NCI-H2227 (cell line): Measurements from ENCODE around the gene MOB3A.

Source experiments
- DNase-seq: peaks from one replicate; lab custom pipeline; 2025; ENCODE audit not compliant: unreplicated experiment; lab: John Stamatoyannopoulos, UW

MOB3A gene

DNA sequence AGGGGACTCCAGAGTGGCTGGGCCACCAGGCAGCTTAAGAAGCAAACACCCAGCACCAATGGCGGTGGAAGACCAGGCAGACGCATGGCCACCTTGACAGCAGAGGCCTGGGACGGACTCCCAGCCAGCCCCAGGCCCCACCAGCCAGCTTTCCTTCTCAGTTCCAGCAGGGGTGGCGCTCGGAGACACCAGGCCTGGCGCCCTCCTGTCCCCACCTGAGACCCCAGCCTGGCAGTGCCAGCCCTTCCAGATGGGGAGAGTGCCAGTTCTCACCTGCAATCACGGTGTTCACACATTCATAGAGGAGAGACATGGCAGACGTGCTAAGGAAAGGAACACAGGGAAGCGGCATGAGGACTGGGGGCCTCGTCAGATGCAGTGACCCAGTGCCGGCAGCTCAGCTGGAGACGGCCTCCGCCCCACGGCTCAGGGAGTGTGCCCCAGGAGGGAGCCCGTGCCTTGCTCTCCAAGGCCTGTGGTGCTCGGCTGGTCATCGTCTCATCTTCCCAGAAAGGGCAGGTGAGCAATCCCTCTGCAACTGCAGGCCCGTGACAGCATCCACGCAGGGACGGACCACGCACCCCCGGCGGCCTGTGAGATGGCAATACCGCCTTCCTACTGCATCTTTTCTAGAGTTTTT lies 30.9 kb upstream of the MOB3A start:
- no peak for DNase-seq

DNA sequence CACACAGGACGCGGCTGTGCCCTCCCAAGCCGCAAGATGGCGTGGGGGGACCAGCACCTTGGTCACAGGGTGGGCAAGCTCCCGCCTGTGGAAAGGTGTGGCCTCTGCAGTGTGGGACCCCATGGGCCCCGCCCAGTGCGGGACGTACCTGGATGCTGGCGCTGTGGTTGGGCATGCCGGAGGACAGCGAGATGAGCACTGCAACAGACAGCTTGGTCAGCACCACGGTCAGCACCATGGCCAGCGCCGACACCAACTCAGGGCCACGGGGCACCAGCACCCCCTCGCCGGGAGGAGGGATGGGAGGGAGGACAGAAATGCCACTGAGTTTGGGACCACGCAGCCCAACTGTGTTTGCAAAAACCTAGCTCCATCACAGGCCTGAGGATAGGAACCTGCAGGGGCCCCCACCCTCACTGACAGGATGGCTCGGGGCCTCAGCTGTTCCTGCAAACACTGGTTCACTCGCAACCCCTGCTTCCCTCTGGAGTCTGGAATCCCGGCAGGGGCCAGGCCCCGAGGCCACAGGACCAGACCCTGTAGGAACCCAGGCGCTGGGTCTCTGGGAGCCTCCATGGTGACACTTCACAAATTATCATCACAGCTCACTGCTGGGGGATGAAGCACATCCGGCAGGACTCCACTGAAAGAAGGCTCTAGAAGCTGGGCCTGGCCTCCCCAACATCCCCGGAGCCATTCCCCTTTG lies 27.7 kb upstream of the MOB3A start:
- no peak for DNase-seq

DNA sequence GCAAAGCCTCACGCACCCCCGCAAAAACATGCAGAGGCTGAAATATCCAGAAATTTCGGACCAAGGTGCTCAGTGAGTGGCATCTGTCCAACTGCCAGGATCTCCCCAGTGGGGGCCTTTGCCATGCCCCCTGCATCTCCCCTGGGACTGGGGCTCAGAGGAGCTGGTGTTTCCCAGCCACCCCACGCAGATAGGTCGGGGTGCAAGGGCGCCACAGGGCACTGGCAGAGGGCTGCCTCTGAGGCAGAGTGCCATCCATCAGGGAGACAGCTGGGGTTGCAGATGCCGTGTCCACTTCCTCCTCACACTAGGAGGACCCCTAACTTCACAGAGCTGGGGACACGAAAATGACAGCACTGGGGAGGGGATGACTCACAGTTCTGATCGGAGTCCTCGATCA lies 26.9 kb upstream of the MOB3A start:
- DNase-seq: no peak

DNA sequence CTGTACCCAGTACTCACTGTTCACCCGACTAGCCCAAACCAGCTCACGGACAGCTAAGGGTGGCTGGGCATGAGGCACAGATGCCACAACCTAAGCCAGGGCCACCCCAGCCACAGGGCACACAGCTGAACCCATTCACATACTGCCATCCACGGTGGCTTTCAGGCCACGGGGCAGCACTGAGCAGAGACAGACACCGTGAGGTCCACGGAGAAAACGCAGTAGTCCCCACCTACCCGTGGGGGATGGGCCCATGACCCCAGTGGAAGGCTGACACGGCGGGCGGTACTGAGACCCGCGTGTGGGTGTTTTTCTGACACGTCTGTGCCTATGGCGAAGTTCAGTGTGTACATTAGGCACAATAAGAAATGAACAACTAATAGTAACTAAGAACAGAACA lies 26.1 kb upstream of the MOB3A start:
- no peak for DNase-seq

DNA sequence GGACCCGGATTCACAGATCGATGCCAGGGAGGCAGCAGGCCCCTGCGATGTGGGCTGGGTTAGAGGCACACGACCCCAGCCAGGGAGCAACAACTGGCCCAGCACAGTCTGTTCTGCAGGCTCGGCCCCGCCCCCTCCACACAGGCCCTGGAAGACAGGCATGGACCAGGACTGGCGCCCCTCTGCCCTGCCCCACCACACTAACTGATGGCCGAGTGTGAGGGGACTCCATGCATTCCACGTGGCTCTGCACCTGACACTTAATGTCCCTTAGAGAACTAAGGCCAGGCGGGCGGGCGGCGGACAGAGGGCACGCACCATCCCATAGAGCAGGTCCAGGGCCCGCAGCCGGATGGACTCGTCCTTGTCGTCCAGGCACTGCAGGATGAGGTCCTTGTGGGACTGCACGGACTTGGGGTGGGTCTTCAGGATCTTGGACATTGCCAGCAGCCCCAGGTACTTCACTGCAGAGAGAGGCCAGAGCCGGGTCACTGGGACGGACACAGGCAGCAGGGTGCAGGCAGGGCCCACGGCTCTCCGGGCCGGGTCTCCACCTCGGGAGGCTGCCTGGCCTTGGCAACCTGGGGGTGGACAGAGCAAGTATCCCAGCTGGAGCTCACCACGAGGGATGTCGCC lies 25.4 kb upstream of the MOB3A start:
- no peak for DNase-seq

DNA sequence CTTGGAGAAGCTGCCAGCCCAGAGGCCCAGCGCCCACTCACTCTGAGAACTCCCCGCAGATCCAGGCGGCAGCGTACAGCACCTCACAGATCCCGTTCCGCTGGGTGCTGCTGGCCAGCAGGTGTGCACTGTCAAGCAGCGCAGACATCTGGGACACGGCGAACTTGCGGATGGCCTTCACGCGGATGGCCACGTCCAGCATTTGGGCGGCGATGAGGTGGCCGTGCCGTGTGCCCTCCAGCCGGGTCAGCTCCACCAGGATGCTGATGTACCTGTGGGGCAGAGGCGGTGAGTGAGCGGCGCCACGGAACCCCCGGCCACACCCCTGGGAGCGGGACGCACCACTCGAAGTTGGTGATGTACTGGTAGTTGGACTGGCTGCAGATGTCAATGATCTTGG lies 24.7 kb upstream of the MOB3A start:
- no peak for DNase-seq

DNA sequence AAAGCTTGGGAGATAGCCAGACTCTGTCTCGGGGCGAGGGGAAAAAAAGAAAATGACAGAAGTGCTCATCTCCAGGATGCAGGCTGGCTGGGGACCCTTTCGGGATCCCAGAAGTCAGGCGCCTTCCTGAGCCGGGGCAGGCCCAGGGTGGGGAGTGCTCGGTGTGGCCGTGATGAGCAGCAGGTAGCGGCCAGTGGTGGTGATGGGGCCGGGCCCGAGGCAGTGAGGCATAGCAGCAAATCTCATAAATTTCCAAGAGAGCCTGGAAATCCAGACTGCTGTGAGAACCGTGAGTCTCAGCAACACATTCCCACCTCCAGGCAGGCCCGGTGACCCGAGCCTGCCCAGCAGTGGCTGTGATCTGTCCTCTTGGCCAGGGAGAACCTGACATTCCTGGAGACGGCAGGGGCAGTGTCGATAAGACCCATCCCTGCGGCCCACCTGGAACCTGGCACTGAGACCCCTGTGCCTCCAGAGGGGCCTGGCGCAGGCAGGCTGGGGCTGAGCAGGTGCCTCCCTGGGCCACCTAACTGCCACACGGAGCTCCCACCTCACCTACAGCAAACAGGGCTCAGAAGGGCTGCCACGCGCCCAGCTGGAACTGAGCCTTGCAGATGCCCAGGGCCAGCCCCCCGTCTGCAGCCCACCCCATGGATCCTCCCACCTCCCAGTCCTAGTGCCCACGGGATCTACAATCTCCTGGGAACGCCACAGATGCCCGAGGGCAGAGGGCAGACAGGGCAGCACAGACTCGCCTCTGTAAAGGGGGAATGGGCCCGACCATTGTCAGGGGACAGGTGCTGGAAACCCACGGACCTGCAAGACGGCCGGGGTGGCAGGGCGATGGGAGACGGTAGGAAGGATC lies 24.0 kb upstream of the MOB3A start:
- DNase-seq: no peak

DNA sequence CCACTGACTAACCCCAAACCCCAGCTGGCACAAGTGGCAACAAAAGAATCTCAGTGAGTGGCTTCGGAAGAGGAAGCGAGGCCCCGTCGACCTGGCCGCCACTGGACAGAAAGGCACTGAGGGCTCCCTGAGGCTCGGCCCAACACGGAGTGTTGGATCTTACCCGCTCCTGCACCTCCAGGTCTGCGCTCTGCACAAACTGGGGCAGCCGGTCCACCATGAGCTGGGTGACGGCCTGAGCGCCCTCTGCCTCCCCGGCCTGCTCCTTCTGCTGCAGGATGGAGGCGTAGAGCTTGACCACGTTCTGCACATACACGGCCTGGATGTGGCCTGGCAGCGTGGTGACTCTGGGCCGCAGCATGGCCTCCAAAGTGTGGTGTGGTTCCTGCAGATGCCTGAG lies 22.3 kb upstream of the MOB3A start:
- no peak for DNase-seq

DNA sequence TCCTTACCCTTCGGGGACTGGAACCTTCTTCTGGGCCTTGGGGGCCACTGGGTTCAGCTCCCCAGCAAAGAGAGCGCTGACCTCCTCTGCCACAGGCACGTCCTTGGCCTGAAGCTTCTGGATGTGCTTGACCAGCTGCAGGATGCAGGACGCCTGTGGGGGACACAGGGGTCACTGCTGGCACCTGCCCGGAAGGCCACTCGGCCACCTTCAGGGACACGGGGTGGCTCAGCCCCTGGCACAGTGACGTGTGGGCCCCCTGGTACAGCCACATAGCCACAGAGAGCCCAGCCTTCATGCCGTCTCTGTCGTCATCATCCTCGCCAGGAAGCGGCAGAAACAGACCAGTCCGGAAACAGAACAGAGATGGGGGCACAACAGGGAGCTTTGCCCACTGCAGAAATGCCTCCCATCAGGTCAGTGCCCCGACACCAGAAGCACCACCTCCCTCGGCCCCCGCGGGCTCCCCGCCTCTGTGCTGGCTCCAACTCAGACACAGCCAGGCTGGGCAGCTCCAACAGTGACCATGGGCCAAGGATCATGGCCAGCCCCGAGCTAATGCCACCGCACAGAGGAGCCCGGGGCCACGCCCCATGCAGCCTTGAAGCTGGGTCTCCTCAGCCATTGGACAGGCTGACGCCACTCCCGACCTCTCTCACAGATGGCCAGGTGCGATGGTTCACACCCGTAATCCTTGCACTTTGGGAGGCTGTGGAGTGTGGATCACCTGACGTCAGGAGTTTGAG lies 21.3 kb upstream of the MOB3A start:
- no peak for DNase-seq

DNA sequence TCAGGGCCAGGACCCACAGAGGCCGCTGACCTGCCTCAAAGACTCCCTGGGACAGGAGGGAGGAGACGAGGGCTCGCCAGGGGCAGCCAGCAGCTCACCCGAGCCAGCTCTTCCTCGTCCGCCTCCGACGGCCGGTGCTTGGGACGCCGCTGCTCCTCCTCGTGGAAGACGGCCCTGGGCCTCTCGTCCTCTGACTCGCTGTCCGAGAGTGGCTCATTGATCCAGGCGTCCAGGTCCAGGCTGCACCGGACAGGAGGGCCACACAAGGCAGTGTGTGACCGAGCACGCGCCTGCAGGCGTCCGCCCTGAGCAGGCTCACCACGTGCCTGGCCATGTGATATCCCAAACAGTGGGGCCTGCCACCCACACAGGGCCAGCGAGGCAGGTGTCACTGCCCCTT lies 20.4 kb upstream of the MOB3A start:
- no peak for DNase-seq

DNA sequence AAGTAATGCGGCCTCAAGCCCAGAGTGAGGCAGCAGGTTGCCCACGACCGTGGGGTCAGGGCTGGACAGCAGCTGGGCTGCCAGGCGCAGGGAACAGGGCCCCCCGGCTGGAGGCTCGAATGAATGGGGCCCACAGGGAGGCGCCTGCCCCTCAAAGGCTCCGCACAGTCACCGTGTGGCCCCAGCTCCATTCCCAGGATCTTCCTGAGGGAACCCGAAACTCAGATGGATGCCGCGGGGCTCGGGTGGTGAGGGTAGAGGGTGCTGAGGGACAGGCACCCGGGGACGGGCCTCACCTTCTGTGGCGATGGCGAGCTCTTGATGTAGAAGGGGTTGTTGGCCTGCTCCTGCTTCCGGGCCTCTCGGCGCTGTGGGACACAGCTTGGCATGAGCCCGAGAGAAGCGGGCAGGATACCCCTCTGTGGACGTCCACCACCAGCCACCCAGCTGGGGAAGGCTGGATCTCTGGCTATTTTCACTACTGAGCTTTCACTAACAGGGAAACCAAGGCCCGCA lies 19.8 kb upstream of the MOB3A start:
- DNase-seq: no peak

DNA sequence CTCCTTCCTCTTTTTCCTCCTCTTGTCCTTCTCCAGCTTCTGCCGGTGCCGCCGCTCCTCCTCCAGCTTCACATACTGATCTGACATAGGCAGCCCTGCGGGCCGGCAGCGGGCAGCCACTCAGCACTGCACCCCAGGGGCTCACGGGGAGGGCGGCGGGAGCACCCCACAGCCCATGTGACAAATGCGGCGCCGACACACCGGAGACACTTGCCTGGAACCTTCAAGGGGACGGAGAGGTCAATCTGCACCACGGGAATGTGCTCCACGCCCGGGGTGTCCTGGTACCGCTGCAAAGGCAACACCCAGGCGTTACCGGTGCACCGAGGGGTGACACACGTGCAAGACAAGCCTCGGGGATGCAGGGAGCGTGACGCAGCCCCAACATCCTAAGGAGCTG lies 19.2 kb upstream of the MOB3A start:
- DNase-seq: no peak

DNA sequence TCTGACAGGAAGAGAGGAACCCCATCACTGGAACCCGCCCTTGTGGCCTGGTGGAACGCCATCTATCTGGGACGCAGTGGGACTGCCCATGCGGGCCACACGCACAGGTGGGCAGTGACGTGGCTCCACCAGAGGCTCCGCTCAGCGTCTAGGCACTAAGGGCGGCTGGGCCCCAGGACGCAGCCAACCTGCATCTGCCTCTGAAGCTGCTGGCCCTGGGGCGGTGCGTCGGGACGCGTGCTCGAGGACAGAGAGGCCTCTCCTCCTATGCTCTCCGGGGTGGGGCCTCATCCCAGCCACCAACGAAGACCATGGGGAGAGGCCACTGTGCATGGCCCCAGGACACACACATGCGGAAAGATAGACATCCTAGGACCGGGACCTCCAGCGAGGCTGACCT lies 18.7 kb upstream of the MOB3A start:
- no peak for DNase-seq

DNA sequence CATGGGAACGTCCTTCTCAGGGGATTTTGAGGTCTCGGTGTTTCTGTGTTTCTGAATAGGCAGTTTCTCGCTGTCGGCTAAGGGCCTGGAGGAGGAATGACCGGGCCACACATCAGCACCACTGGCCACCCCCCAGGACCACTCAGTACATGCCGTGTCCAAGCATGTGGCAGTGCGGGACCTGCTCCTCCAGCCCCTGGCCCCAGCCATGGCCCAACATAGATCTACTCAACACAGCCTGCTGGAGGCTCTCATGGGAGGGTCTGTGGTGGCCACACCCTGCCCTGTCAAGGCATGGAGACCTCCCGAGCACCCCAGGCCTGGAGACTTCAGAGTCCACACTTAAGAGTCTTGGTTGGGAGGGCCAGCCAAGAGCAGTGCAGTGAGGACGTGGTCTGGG lies 18.1 kb upstream of the MOB3A start:
- no peak for DNase-seq

DNA sequence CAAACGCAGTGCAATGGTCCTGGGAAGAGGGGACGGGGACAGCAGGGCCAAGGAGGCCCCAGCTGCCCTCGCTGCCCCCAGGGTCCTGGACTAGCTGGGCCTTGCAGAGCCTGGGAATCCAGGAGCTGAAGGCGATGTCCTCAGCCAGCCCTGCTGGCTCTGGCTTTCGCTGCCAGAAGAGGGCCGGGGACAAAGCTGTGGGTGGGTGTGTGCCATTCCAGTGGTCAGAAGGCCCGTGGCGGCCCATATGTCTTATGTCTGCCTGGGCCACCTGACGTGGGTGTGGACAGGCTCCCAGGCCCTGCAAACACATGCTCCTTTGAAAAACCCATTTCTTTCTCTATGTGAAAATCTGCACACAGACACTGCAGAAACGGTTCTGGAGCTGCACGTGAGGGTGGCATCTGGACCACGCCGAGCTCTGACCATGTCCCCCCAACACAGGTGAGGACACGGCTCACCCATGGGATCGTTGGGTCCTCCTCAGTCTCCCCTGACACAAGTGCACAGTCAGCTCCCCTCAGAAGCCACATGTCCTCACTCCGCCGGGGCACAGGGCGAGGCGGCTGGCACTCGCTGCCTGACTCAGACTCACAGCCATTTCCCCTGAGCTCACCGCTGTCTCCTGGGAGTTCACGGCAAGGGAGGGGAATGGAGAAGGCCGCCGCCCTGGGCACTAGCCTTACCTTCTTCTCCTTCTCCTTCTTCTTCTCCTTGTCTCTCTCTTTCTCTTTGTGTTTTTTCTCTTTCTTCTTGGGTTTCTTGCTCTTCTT lies 17.5 kb upstream of the MOB3A start:
- no peak for DNase-seq

DNA sequence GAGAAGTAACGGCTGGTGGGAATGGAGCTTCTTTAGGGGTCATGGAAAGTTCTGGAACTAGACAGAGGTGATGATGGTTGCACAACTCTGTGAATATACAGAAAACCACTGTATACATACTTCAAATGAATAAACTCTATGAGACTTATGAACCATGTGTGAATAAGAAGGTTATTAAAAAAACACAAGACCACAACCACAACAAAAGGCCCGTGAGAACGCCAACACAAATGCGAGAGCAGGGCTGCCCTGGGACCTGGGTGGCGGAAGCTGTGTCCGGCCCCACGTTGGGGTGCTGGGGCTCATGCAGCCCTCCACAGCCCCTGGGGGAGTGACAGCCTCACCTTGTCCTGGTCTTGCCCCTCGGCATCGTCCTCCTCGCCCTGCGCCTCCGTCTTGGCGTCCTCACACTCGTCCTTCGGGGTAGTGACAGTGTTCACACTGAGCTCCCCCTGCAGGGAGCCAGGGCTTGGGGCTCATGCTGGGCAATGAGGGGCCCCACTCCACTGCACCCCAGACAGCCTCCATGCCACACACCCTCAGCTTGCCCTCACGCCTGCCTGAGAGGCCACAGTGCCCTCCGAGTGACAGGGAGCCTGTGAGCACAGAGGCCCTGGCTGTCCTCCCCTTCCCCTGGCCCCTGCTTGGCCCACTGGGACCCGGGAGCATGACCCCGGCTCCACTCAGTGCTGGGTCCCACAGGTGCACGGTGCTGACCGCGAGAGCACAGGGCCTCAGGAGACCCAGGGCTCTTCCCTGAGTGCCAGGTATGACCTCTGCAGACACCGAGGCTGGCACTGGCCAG lies 16.6 kb upstream of the MOB3A start:
- DNase-seq: no peak

DNA sequence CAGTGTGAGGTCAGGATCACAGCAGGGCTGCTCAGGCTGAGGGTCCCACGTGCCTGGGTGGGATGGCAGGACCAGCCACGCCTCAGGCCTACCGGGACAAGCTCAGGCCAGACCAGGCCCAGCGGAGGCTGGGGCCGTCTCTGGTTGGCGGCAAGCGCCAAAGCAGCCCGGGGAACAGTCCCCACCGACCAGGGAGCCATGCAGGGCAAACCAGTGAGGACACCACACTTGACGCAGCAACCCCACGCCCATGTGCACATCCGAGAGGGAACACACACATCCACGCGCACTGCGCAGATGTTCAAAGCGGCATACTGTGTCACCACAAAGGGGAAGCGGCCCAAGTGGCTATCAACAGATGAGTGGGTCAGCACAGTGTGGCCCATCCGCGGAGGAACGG lies 15.8 kb upstream of the MOB3A start:
- DNase-seq: no peak

DNA sequence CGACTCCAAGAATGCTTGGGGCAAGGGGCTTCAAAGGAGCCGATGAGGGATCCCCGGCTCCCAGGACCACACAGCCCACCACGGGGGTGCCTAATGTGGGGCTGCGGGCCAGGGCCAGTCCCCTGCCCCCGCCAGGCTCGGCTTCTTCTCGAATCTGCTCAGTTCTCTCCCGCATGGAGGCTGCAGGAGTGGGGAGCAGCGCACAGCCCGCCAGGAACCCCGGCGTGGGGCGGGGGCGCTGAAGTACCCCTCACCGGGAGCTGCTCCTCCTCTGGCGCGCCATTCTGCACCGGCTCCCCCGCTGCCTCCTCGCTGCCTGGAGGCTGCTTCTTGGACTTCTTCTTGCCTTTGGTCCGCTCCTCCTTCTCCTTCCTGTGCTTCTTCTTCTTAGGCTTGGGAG lies 15.3 kb upstream of the MOB3A start:
- DNase-seq: no peak

DNA sequence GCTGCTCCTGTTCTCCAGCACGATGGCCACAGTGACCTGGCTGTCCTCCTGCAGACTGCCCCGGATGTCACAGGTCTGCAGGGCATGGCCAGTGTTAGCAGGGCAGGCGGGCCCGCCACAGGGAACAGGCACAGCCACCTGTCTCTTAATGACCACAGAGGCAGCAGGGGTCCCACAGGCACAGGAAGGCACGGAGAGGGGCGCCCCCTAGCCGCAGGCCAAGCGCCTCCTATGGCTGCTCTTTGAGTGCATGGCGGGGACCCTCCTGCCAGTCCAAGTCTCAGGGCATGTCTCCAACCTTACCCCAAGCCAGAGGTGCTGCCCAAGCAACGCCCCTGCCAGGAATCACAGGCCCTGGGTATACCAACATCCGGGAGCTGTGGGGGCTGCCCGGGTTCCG lies 14.7 kb upstream of the MOB3A start:
- no peak for DNase-seq
